Peyer's patch (tissue), 4 donors: Measurements from ENCODE around the gene ARHGEF39.

Experiments used
- CTCF ChIP-seq, 6 experiments: fragments of 450-650 bp in 4 of 6; fragments of 200-600 bp in 2 of 6; sonication (generic) in 1 of 6; IDR thresholded peaks; one replicate each; pipeline ENCODE4 v1.5.1; 2017 to 2019; ENCODE audit warnings: antibody characterized with exemption in 6 of 6, mild to moderate bottlenecking in 3 of 6, moderate library complexity in 1 of 6
- POLR2A ChIP-seq, 2 donors: fragments of 450-650 bp; IDR thresholded peaks; one replicate each; pipeline ENCODE4 v1.5.1; 2017; ENCODE audit warnings: antibody characterized with exemption in 2 of 2, mild to moderate bottlenecking in 2 of 2, moderate library complexity in 2 of 2

GRCh38 chr9:35618854-35619799, 45.9 kb downstream of the ARHGEF39 start:
- TF ChIP-seq CTCF (IDR thresholded peaks at IDR 0.05) (no peak), POLR2A (IDR thresholded peaks at IDR 0.05) (no peak)
